ENCODE measurements around the gene PBOV1. TPM values are rescaled to one million over a fixed set of nuclear protein-coding genes. Genes with fewer than 3 reads are reported as not detected.

The PBOV1 gene
- total and polyA plus RNA-seq, 7 experiments from 2014 or later = not detected

- no peak overlapping the region for H3K27ac Mint-ChIP-seq
- DNase-seq = no peak
- Histone ChIP-seq H3K27me3 (ENCODE audit: control insufficient read depth in 2 of 2, insufficient read depth in 2 of 2, low read length in 2 of 2) (peaks cover 0 to 3% of the 10 kb centered on the region in 2 donors), H3K27ac (ENCODE audit: low read depth, low read length) (no peak overlapping the region), H3K36me3 (ENCODE audit: control insufficient read depth in 2 of 3, insufficient read depth in 3 of 3, low read length in 3 of 3) (no peaks in the 10 kb centered on the region), H3K9me3 (ENCODE audit: control insufficient read depth in 2 of 3, low read length in 3 of 3) (no peaks in the 10 kb centered on the region), H3K4me3 (ENCODE audit: low read length) (no peak overlapping the region), H3K4me1 (ENCODE audit: control insufficient read depth in 2 of 2, insufficient read depth in 2 of 2, low read length in 2 of 2) (no peaks in the 10 kb centered on the region)
- ATAC-seq = no peak
- peaks cover 0 to 1% (median 0%) of the 10 kb centered on the region in 11 donors for H3K9me3 Mint-ChIP-seq
- H3K4me1 Mint-ChIP-seq = no peaks in the 10 kb centered on the region
- POLR2A ChIA-PET = no interaction called here
- intact Hi-C loops (cut with micrococcal nuclease) = no loop called here
- H3K27me3 Mint-ChIP-seq = peaks cover 12 to 42% (median 18%) of the 10 kb centered on the region in 5 donors
- no peak overlapping the region for H3K4me3 Mint-ChIP-seq
- H3K36me3 Mint-ChIP-seq = no peaks in the 10 kb centered on the region
- CTCF ChIA-PET = no interaction called here
These were observed 12.6 kb upstream of the PBOV1 start for GRCh38 chr6:138230759-138231380.

- H3K27me3 Mint-ChIP-seq = peaks cover 11 to 42% (median 19%) of the 10 kb centered on the region in 5 donors
- Histone ChIP-seq H3K27ac (ENCODE audit: low read depth, low read length) (no peak overlapping the region), H3K4me3 (ENCODE audit: low read length) (no peak overlapping the region), H3K9me3 (ENCODE audit: control insufficient read depth in 2 of 3, low read length in 3 of 3) (no peaks in the 10 kb centered on the region), H3K27me3 (ENCODE audit: control insufficient read depth in 2 of 2, insufficient read depth in 2 of 2, low read length in 2 of 2) (peaks cover 0 to 3% of the 10 kb centered on the region in 2 donors), H3K36me3 (ENCODE audit: control insufficient read depth in 2 of 3, insufficient read depth in 3 of 3, low read length in 3 of 3) (no peaks in the 10 kb centered on the region), H3K4me1 (ENCODE audit: control insufficient read depth in 2 of 2, insufficient read depth in 2 of 2, low read length in 2 of 2) (no peaks in the 10 kb centered on the region)
- ChIA-PET CTCF (no interaction called here), POLR2A (no interaction called here)
- H3K4me1 Mint-ChIP-seq = no peaks in the 10 kb centered on the region
- ATAC-seq (no peak), DNase-seq (no peak)
- no peak overlapping the region for H3K4me3 Mint-ChIP-seq
- no peak overlapping the region for H3K27ac Mint-ChIP-seq
- H3K9me3 Mint-ChIP-seq = peaks cover 0 to 1% (median 0%) of the 10 kb centered on the region in 11 donors
- no peaks in the 10 kb centered on the region for H3K36me3 Mint-ChIP-seq
- intact Hi-C loops (cut with micrococcal nuclease) = no loop called here
These were observed 11.9 kb upstream of the PBOV1 start for GRCh38 chr6:138230221-138230620.

GRCh38 chr6:138229663-138230179, 11.4 kb upstream of the PBOV1 start:
- intact Hi-C loops (cut with micrococcal nuclease) = no loop called here
- H3K36me3 ChIP-seq (ENCODE audit: control insufficient read depth in 2 of 3, insufficient read depth in 3 of 3, low read length in 3 of 3) = no peaks in the 10 kb centered on the region
- Mint-ChIP-seq H3K9me3 (peaks cover 0 to 1% (median 0%) of the 10 kb centered on the region in 11 donors), H3K4me1 (no peaks in the 10 kb centered on the region), H3K36me3 (no peaks in the 10 kb centered on the region), H3K27ac (no peak overlapping the region), H3K27me3 (peaks cover 11 to 42% (median 18%) of the 10 kb centered on the region in 5 donors), H3K4me3 (no peak overlapping the region)
- no peaks in the 10 kb centered on the region for H3K9me3 ChIP-seq (ENCODE audit: control insufficient read depth in 2 of 3, low read length in 3 of 3)
- ATAC-seq = no peak
- H3K4me3 ChIP-seq (ENCODE audit: low read length) = no peak overlapping the region
- no peak for DNase-seq
- H3K27ac ChIP-seq (ENCODE audit: low read depth, low read length) = no peak overlapping the region
- peaks cover 0 to 3% of the 10 kb centered on the region in 2 donors for H3K27me3 ChIP-seq (ENCODE audit: control insufficient read depth in 2 of 2, insufficient read depth in 2 of 2, low read length in 2 of 2)
- no peaks in the 10 kb centered on the region for H3K4me1 ChIP-seq (ENCODE audit: control insufficient read depth in 2 of 2, insufficient read depth in 2 of 2, low read length in 2 of 2)
- ChIA-PET CTCF (no interaction called here), POLR2A (no interaction called here)

- Histone ChIP-seq H3K36me3 (ENCODE audit: control insufficient read depth in 2 of 3, insufficient read depth in 3 of 3, low read length in 3 of 3) (no peaks in the 10 kb centered on the region), H3K27me3 (ENCODE audit: control insufficient read depth in 2 of 2, insufficient read depth in 2 of 2, low read length in 2 of 2) (peaks cover 0 to 3% of the 10 kb centered on the region in 2 donors), H3K27ac (ENCODE audit: low read depth, low read length) (no peak overlapping the region), H3K4me3 (ENCODE audit: low read length) (no peak overlapping the region), H3K4me1 (ENCODE audit: control insufficient read depth in 2 of 2, insufficient read depth in 2 of 2, low read length in 2 of 2) (no peaks in the 10 kb centered on the region), H3K9me3 (ENCODE audit: control insufficient read depth in 2 of 3, low read length in 3 of 3) (no peaks in the 10 kb centered on the region)
- no peak for ATAC-seq
- ChIA-PET POLR2A (no interaction called here), CTCF (no interaction called here)
- no peak for DNase-seq
- H3K27me3 Mint-ChIP-seq = peaks cover 11 to 42% (median 19%) of the 10 kb centered on the region in 5 donors
- H3K4me3 Mint-ChIP-seq = no peak overlapping the region
- peaks cover 0 to 1% (median 0%) of the 10 kb centered on the region in 11 donors for H3K9me3 Mint-ChIP-seq
- H3K27ac Mint-ChIP-seq = no peak overlapping the region
- H3K36me3 Mint-ChIP-seq = no peaks in the 10 kb centered on the region
- no peaks in the 10 kb centered on the region for H3K4me1 Mint-ChIP-seq
- intact Hi-C loops (cut with micrococcal nuclease) = no loop called here
These were observed 10.8 kb upstream of the PBOV1 start for GRCh38 chr6:138229072-138229471.

- CTCF ChIA-PET = no interaction called here
- intact Hi-C loops (cut with micrococcal nuclease) = no loop called here
- Histone ChIP-seq H3K27ac (ENCODE audit: low read depth, low read length) (no peak overlapping the region), H3K4me1 (ENCODE audit: control insufficient read depth in 2 of 2, insufficient read depth in 2 of 2, low read length in 2 of 2) (no peaks in the 10 kb centered on the region), H3K9me3 (ENCODE audit: control insufficient read depth in 2 of 3, low read length in 3 of 3) (no peaks in the 10 kb centered on the region), H3K36me3 (ENCODE audit: control insufficient read depth in 2 of 3, insufficient read depth in 3 of 3, low read length in 3 of 3) (no peaks in the 10 kb centered on the region), H3K27me3 (ENCODE audit: control insufficient read depth in 2 of 2, insufficient read depth in 2 of 2, low read length in 2 of 2) (no peaks in the 10 kb centered on the region), H3K4me3 (ENCODE audit: low read length) (no peak overlapping the region)
- Mint-ChIP-seq H3K27me3 (peaks cover 11 to 37% (median 16%) of the 10 kb centered on the region in 5 donors), H3K9me3 (peaks cover 0 to 2% (median 0%) of the 10 kb centered on the region in 11 donors), H3K27ac (no peak overlapping the region), H3K4me1 (no peaks in the 10 kb centered on the region), H3K36me3 (no peaks in the 10 kb centered on the region), H3K4me3 (no peak overlapping the region)
- no peak for DNase-seq
- POLR2A ChIA-PET = no interaction called here
- ATAC-seq = no peak
These were observed 9.1 kb upstream of the PBOV1 start for GRCh38 chr6:138227316-138227781.

- ATAC-seq (no peak), DNase-seq (no peak)
- Histone ChIP-seq H3K4me3 (ENCODE audit: low read length) (no peak overlapping the region), H3K9me3 (ENCODE audit: control insufficient read depth in 2 of 3, low read length in 3 of 3) (no peaks in the 10 kb centered on the region), H3K36me3 (ENCODE audit: control insufficient read depth in 2 of 3, insufficient read depth in 3 of 3, low read length in 3 of 3) (no peaks in the 10 kb centered on the region), H3K27me3 (ENCODE audit: control insufficient read depth in 2 of 2, insufficient read depth in 2 of 2, low read length in 2 of 2) (no peaks in the 10 kb centered on the region), H3K27ac (ENCODE audit: low read depth, low read length) (no peak overlapping the region), H3K4me1 (ENCODE audit: control insufficient read depth in 2 of 2, insufficient read depth in 2 of 2, low read length in 2 of 2) (no peaks in the 10 kb centered on the region)
- ChIA-PET CTCF (no interaction called here), POLR2A (no interaction called here)
- Mint-ChIP-seq H3K9me3 (peaks cover 0 to 2% (median 0%) of the 10 kb centered on the region in 11 donors), H3K4me1 (no peaks in the 10 kb centered on the region), H3K27ac (no peak overlapping the region), H3K27me3 (peaks cover 11 to 41% (median 16%) of the 10 kb centered on the region in 5 donors), H3K4me3 (no peak overlapping the region), H3K36me3 (no peaks in the 10 kb centered on the region)
- intact Hi-C loops (cut with micrococcal nuclease) = no loop called here
These were observed 8.5 kb upstream of the PBOV1 start for GRCh38 chr6:138226700-138227315.

- H3K27ac ChIP-seq (ENCODE audit: low read depth, low read length) = no peak overlapping the region
- H3K4me3 ChIP-seq (ENCODE audit: low read length) = no peak overlapping the region
- no peaks in the 10 kb centered on the region for H3K36me3 Mint-ChIP-seq
- H3K27me3 Mint-ChIP-seq = peaks cover 11 to 43% (median 20%) of the 10 kb centered on the region in 5 donors
- H3K4me3 Mint-ChIP-seq = no peak overlapping the region
- no peaks in the 10 kb centered on the region for H3K36me3 ChIP-seq (ENCODE audit: control insufficient read depth in 2 of 3, insufficient read depth in 3 of 3, low read length in 3 of 3)
- no peaks in the 10 kb centered on the region for H3K9me3 ChIP-seq (ENCODE audit: control insufficient read depth in 2 of 3, low read length in 3 of 3)
- H3K27me3 ChIP-seq (ENCODE audit: control insufficient read depth in 2 of 2, insufficient read depth in 2 of 2, low read length in 2 of 2) = no peaks in the 10 kb centered on the region
- ChIA-PET POLR2A (no interaction called here), CTCF (no interaction called here)
- intact Hi-C loops (cut with micrococcal nuclease) = no loop called here
- ATAC-seq (no peak), DNase-seq (no peak)
- peaks cover 0 to 2% (median 0%) of the 10 kb centered on the region in 11 donors for H3K9me3 Mint-ChIP-seq
- no peaks in the 10 kb centered on the region for H3K4me1 Mint-ChIP-seq
- no peaks in the 10 kb centered on the region for H3K4me1 ChIP-seq (ENCODE audit: control insufficient read depth in 2 of 2, insufficient read depth in 2 of 2, low read length in 2 of 2)
- H3K27ac Mint-ChIP-seq = no peak overlapping the region
These were observed 7.7 kb upstream of the PBOV1 start for GRCh38 chr6:138225953-138226352.

Data from naive thymus-derived CD4-positive, alpha-beta T cell (primary cell).